Measurements from ENCODE around the gene WDR33. TPM values are rescaled to one million over a fixed set of nuclear protein-coding genes. Genes with fewer than 3 reads are reported as not detected.

Gene WDR33
- total and polyA plus RNA-seq, 9 donors, result 16.3 to 56.2 (median 46.7) TPM

GRCh38 chr2:127737892-127738291, 73.1 kb downstream of the WDR33 start:
- WGBS, 3 donors, result 67 to 85% (median 74%) methylated on average over 1 of the region's 1 CpG
- DNase-seq, result no peak
- Histone ChIP-seq H3K4me1 (ENCODE audit: insufficient read depth) (peaks cover 2% of the 10 kb centered on the region), H3K27ac (no peak overlapping the region), H3K27me3 (no peaks in the 10 kb centered on the region), H3K9me3 (no peaks in the 10 kb centered on the region), H3K4me3 (no peak overlapping the region), H3K36me3 (no peaks in the 10 kb centered on the region)
- intact Hi-C loops (cut with DNase I), result no loop called here
- TF ChIP-seq POLR2A (IDR thresholded peaks at IDR 0.05), result no peak
- TF ChIP-seq, protein P1, sequence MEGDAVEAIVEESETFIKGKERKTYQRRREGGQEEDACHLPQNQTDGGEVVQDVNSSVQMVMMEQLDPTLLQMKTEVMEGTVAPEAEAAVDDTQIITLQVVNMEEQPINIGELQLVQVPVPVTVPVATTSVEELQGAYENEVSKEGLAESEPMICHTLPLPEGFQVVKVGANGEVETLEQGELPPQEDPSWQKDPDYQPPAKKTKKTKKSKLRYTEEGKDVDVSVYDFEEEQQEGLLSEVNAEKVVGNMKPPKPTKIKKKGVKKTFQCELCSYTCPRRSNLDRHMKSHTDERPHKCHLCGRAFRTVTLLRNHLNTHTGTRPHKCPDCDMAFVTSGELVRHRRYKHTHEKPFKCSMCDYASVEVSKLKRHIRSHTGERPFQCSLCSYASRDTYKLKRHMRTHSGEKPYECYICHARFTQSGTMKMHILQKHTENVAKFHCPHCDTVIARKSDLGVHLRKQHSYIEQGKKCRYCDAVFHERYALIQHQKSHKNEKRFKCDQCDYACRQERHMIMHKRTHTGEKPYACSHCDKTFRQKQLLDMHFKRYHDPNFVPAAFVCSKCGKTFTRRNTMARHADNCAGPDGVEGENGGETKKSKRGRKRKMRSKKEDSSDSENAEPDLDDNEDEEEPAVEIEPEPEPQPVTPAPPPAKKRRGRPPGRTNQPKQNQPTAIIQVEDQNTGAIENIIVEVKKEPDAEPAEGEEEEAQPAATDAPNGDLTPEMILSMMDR (IDR thresholded peaks at IDR 0.05), result no peak
- TF ChIP-seq EP300 (IDR thresholded peaks at IDR 0.05), result no peak

GRCh38 chr2:127735537-127736399, 75.2 kb downstream of the WDR33 start:
- H3K27ac ChIP-seq, result no peak overlapping the region
- no peak for TF ChIP-seq EP300 (IDR thresholded peaks at IDR 0.05)
- no peak for TF ChIP-seq POLR2A (IDR thresholded peaks at IDR 0.05)
- TF ChIP-seq, protein P1 (IDR thresholded peaks at IDR 0.05), result no peak
- WGBS, 3 donors, result 86 to 88% (median 86%) methylated on average over 3 of the region's 3 CpGs
- H3K27me3 ChIP-seq, result no peaks in the 10 kb centered on the region
- no peaks in the 10 kb centered on the region for H3K36me3 ChIP-seq
- no peaks in the 10 kb centered on the region for H3K9me3 ChIP-seq
- H3K4me3 ChIP-seq, result no peak overlapping the region
- intact Hi-C loops (cut with DNase I), result no loop called here
- no peak for DNase-seq
- peaks cover 2% of the 10 kb centered on the region for H3K4me1 ChIP-seq (ENCODE audit: insufficient read depth)

- Histone ChIP-seq H3K27me3 (no peaks in the 10 kb centered on the region), H3K27ac (no peak overlapping the region), H3K4me1 (ENCODE audit: insufficient read depth) (peaks cover 2% of the 10 kb centered on the region), H3K4me3 (no peak overlapping the region), H3K9me3 (no peaks in the 10 kb centered on the region), H3K36me3 (no peaks in the 10 kb centered on the region)
- DNase-seq, result no peak
- 47 to 65% (median 60%) methylated on average over 2 of the region's 2 CpGs for WGBS, 3 donors
- TF ChIP-seq EP300 (IDR thresholded peaks at IDR 0.05) (no peak), POLR2A (IDR thresholded peaks at IDR 0.05) (no peak)
- TF ChIP-seq, protein P1 (IDR thresholded peaks at IDR 0.05), result no peak
- intact Hi-C loops (cut with DNase I), result no loop called here
Measured at GRCh38 chr2:127735044-127735443, 75.9 kb downstream of the WDR33 start.

GRCh38 chr2:127733816-127734537, 77.0 kb downstream of the WDR33 start:
- Histone ChIP-seq H3K27me3 (no peaks in the 10 kb centered on the region), H3K4me1 (ENCODE audit: insufficient read depth) (peaks cover 2% of the 10 kb centered on the region), H3K4me3 (no peak overlapping the region), H3K9me3 (no peaks in the 10 kb centered on the region), H3K36me3 (no peaks in the 10 kb centered on the region), H3K27ac (no peak overlapping the region)
- intact Hi-C loops (cut with DNase I), result no loop called here
- WGBS, 3 donors, result 6 to 11% (median 10%) methylated on average over 5 of the region's 5 CpGs
- TF ChIP-seq POLR2A (IDR thresholded peaks at IDR 0.05), result no peak
- TF ChIP-seq, protein P1 (IDR thresholded peaks at IDR 0.05), result no peak
- DNase-seq, result no peak
